Neuronal stem cell (in vitro differentiated cells): ENCODE results near the gene ACVR2A.
A peak's percentile ranks its signal among the peaks of the same experiment; 100 is the strongest.

Experiments used
- DNase-seq: peaks from one replicate; pipeline ENCODE4 v3.0.0-alpha.2; 2013; ENCODE audit warnings: low spot score
- H2AFZ ChIP-seq: one replicate; pipeline ENCODE4 v1.6.1; 2013; ENCODE audit warnings: mild to moderate bottlenecking, low read length, inconsistent platforms
- H2AK5ac ChIP-seq: 2 replicates; pipeline ENCODE4 v1.6.1; 2013; ENCODE audit warnings: low read depth, mild to moderate bottlenecking, inconsistent platforms, low read length, moderate library complexity, mixed read lengths
- H2BK120ac ChIP-seq: 2 replicates; pipeline ENCODE4 v1.6.1; 2013; ENCODE audit warnings: low read depth, mild to moderate bottlenecking, inconsistent platforms, low read length, moderate library complexity, mixed read lengths
- H2BK12ac ChIP-seq: one replicate; pipeline ENCODE4 v1.6.1; 2013; ENCODE audit warnings: low read length, inconsistent platforms
- H2BK15ac ChIP-seq: 2 replicates; pipeline ENCODE4 v1.6.1; 2013; ENCODE audit warnings: mild to moderate bottlenecking, low read length, inconsistent platforms, mixed read lengths
- H2BK5ac ChIP-seq: one replicate; pipeline ENCODE4 v1.6.1; 2013; ENCODE audit warnings: inconsistent platforms, mild to moderate bottlenecking, low read length, moderate library complexity
- H3K14ac ChIP-seq: one replicate; pipeline ENCODE4 v1.6.1; 2013; ENCODE audit warnings: low read length, inconsistent platforms
- H3K18ac ChIP-seq: 2 replicates; pipeline ENCODE4 v1.6.1; 2013; ENCODE audit warnings: low read length, inconsistent platforms
- H3K23ac ChIP-seq: 2 replicates; pipeline ENCODE4 v1.6.1; 2013; ENCODE audit warnings: low read depth, mild to moderate bottlenecking, mixed read lengths, low read length, inconsistent platforms; ENCODE audit not compliant: poor library complexity
- H3K27ac ChIP-seq: replicated peaks from 3 replicates; pipeline ENCODE4 v1.5.1; 2013; ENCODE audit warnings: low read length, inconsistent platforms
- H3K27me3 ChIP-seq, 3 experiments: 2 replicates each; pipeline ENCODE4 v1.6.1; 2013; ENCODE audit warnings: low read length in 3 of 3, mild to moderate bottlenecking in 2 of 3, inconsistent platforms in 1 of 3, low read depth in 1 of 3, mixed read lengths in 1 of 3, moderate library complexity in 1 of 3; ENCODE audit not compliant: control insufficient read depth in 3 of 3, insufficient read depth in 3 of 3
- H3K36me3 ChIP-seq, 2 donors: replicated peaks in 1 of 2; 2 replicates each; pipeline ENCODE4 v1.6.1; 2013; ENCODE audit warnings: low read length in 2 of 2; ENCODE audit not compliant: control insufficient read depth in 2 of 2, insufficient read depth in 2 of 2
- H3K4ac ChIP-seq: 2 replicates; pipeline ENCODE4 v1.6.1; 2013; ENCODE audit warnings: inconsistent platforms, mild to moderate bottlenecking, low read length, moderate library complexity
- H3K4me1 ChIP-seq, 2 donors: 1 replicate in 1 of 2; 2 replicates in 1 of 2; pipeline ENCODE4 v1.6.1; 2013; ENCODE audit warnings: low read length in 2 of 2, low read depth in 1 of 2; ENCODE audit not compliant: control insufficient read depth in 2 of 2, insufficient read depth in 1 of 2
- H3K4me2 ChIP-seq: one replicate; pipeline ENCODE4 v1.6.1; 2013; ENCODE audit warnings: mild to moderate bottlenecking, low read length, inconsistent platforms; ENCODE audit not compliant: insufficient read depth, poor library complexity, severe bottlenecking
- H3K4me3 ChIP-seq, 2 donors: 2 replicates each; pipeline ENCODE4 v1.5.1; 2013; ENCODE audit warnings: low read length in 2 of 2, mild to moderate bottlenecking in 2 of 2, inconsistent platforms in 1 of 2, moderate library complexity in 1 of 2
- H3K79me1 ChIP-seq: one replicate; pipeline ENCODE4 v1.6.1; 2013; ENCODE audit warnings: low read depth, mild to moderate bottlenecking, inconsistent platforms, low read length, moderate library complexity
- H3K9ac ChIP-seq: one replicate; pipeline ENCODE4 v1.6.1; 2013; ENCODE audit warnings: mild to moderate bottlenecking, low read depth, low read length, inconsistent platforms; ENCODE audit not compliant: poor library complexity
- H3K9me3 ChIP-seq, 2 donors: replicated peaks in 1 of 2; 2 replicates each; pipeline versions ENCODE3 to v1.6.1; 2013; ENCODE audit warnings: low read length in 2 of 2, mild to moderate bottlenecking in 2 of 2, inconsistent platforms in 1 of 2, low read depth in 1 of 2, mixed read lengths in 1 of 2, moderate library complexity in 1 of 2; ENCODE audit not compliant: control insufficient read depth in 2 of 2, insufficient read depth in 1 of 2
- H4K8ac ChIP-seq: one replicate; pipeline ENCODE4 v1.6.1; 2013; ENCODE audit warnings: low read depth, mild to moderate bottlenecking, inconsistent platforms, low read length, moderate library complexity
- H4K91ac ChIP-seq: one replicate; pipeline ENCODE4 v1.6.1; 2013; ENCODE audit warnings: low read length, low read depth, mild to moderate bottlenecking, inconsistent platforms; ENCODE audit not compliant: poor library complexity
- WGBS, 2 donors: extraction: QIAGEN DNeasy Blood & Tissue Kit; methylation state at CpG; one replicate each; pipeline ENCODE4 v1.1.7; 2013; ENCODE audit warnings: missing lambda C conversion rate in 2 of 2, mixed read lengths in 1 of 2; ENCODE audit not compliant: insufficient read length in 2 of 2, insufficient replicate concordance in 1 of 2; ENCODE audit errors: extremely low coverage in 2 of 2; 5-methylcytosine and 5-hydroxymethylcytosine counted together

Gene ACVR2A

DNA sequence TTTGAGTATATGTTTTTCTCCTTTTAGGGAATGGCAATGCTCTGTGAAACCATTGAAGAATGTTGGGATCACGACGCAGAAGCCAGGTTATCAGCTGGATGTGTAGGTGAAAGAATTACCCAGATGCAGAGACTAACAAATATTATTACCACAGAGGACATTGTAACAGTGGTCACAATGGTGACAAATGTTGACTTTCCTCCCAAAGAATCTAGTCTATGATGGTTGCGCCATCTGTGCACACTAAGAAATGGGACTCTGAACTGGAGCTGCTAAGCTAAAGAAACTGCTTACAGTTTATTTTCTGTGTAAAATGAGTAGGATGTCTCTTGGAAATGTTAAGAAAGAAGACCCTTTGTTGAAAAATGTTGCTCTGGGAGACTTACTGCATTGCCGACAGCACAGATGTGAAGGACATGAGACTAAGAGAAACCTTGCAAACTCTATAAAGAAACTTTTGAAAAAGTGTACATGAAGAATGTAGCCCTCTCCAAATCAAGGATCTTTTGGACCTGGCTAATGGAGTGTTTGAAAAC lies 82.3 kb downstream of the ACVR2A start:
- H3K18ac ChIP-seq = no peak overlapping the region
- H3K14ac ChIP-seq = no peak overlapping the region
- H3K4me2 ChIP-seq = no peak overlapping the region
- no peaks in the 10 kb centered on the region for H3K27me3 ChIP-seq
- no peak overlapping the region for H2BK15ac ChIP-seq
- no peak overlapping the region for H3K23ac ChIP-seq
- H4K8ac ChIP-seq = no peak overlapping the region
- no peaks in the 10 kb centered on the region for H3K9me3 ChIP-seq
- no peak overlapping the region for H2AFZ ChIP-seq
- no peak overlapping the region for H2BK12ac ChIP-seq
- no peak overlapping the region for H3K27ac ChIP-seq
- H3K9ac ChIP-seq = no peak overlapping the region
- no peak overlapping the region for H4K91ac ChIP-seq
- H2BK5ac ChIP-seq = no peak overlapping the region
- no peak overlapping the region for H2AK5ac ChIP-seq
- H3K36me3 ChIP-seq = peaks cover 2 to 67% of the 10 kb centered on the region in 2 donors
- no peak for DNase-seq
- H3K79me1 ChIP-seq = no peaks in the 10 kb centered on the region
- no peaks in the 10 kb centered on the region for H3K4me1 ChIP-seq
- no peak overlapping the region for H3K4me3 ChIP-seq
- WGBS, 2 donors = no CpG with 5 or more reads among the region's 4 CpGs
- H2BK120ac ChIP-seq = no peak overlapping the region
- H3K4ac ChIP-seq = no peak overlapping the region

DNA sequence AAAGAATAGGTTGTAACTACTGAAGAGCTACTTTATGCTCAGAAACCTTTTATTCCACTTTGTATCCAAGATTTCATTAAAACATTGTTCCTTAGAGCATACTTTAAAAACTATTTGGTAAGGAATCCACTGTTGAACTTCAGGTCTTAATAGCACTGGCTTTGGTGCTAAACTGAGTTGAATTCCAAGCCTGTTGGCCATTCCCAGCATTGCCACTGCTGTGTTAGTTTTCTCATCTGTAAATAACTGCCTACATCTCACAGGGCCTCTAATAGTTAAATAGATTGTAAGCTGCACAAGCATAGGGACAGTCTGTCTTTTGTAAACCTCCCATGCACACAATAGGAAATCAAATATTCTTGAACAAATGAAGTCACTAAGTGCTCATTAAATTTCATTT lies 89.1 kb downstream of the ACVR2A start:
- H2BK15ac ChIP-seq = no peak overlapping the region
- H3K79me1 ChIP-seq = no peaks in the 10 kb centered on the region
- no peak overlapping the region for H3K4me2 ChIP-seq
- H2BK120ac ChIP-seq = no peak overlapping the region
- H4K8ac ChIP-seq = no peak overlapping the region
- H3K4me1 ChIP-seq = no peaks in the 10 kb centered on the region
- H3K4ac ChIP-seq = no peak overlapping the region
- no peak overlapping the region for H3K4me3 ChIP-seq
- no peak overlapping the region for H4K91ac ChIP-seq
- H3K27me3 ChIP-seq = no peaks in the 10 kb centered on the region
- H3K27ac ChIP-seq = no peak overlapping the region
- H3K23ac ChIP-seq = no peak overlapping the region
- H2BK12ac ChIP-seq = no peak overlapping the region
- H2AFZ ChIP-seq = no peak overlapping the region
- H3K18ac ChIP-seq = no peak overlapping the region
- no peaks in the 10 kb centered on the region for H3K9me3 ChIP-seq
- peaks cover 5 to 76% of the 10 kb centered on the region in 2 donors for H3K36me3 ChIP-seq
- no peak overlapping the region for H2BK5ac ChIP-seq
- no peak for DNase-seq
- no peak overlapping the region for H3K14ac ChIP-seq
- no peak overlapping the region for H2AK5ac ChIP-seq
- H3K9ac ChIP-seq = no peak overlapping the region

DNA sequence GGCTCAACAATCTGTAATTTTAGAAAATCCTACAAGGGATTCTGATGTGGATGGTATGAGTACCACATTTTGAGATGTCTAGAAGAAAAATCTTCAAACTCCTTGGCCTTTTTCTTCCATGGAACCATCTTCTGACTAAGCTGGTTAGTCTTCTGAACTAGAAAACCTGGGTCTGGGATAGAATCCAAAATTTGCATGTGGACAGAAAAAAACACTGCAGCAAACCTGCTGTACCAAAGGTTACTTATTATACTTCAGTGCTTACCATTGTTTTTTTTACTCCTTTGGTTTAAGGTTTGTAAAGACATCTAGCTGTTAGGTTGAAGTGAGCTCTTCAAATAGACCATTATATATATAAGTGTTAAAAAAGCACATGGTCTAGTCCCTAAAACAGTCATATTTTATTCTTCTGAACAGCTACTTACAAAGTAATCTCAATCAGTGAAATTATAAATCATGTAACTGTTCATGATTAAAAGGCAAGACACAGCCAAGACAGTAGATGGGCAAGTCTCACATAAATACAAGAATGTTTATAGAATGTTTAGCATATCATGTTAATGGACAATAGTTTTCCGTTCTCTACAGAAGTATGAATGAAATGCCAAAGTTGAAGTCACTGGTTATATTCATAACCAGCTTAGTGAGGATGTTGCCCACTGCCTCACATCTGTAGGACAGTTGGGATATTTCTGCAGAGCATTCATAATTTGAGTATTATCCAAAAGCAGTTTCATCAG lies 90.2 kb downstream of the ACVR2A start:
- Histone ChIP-seq H3K27me3 (no peaks in the 10 kb centered on the region), H3K4me2 (no peak overlapping the region), H3K23ac (no peak overlapping the region), H4K8ac (no peak overlapping the region), H3K9me3 (no peaks in the 10 kb centered on the region), H2BK12ac (no peak overlapping the region), H4K91ac (no peak overlapping the region), H2AFZ (no peak overlapping the region), H2BK5ac (no peak overlapping the region), H3K4me1 (no peaks in the 10 kb centered on the region), H3K18ac (no peak overlapping the region), H3K79me1 (no peaks in the 10 kb centered on the region), H2BK120ac (no peak overlapping the region), H3K4me3 (no peak overlapping the region), H3K14ac (no peak overlapping the region), H3K4ac (no peak overlapping the region), H2BK15ac (no peak overlapping the region), H3K9ac (no peak overlapping the region), H2AK5ac (no peak overlapping the region), H3K36me3 (peaks cover 5 to 83% of the 10 kb centered on the region in 2 donors), H3K27ac (no peak overlapping the region)
- DNase-seq = no peak
- no CpG with 5 or more reads among the region's 1 CpG for WGBS, 2 donors

DNA sequence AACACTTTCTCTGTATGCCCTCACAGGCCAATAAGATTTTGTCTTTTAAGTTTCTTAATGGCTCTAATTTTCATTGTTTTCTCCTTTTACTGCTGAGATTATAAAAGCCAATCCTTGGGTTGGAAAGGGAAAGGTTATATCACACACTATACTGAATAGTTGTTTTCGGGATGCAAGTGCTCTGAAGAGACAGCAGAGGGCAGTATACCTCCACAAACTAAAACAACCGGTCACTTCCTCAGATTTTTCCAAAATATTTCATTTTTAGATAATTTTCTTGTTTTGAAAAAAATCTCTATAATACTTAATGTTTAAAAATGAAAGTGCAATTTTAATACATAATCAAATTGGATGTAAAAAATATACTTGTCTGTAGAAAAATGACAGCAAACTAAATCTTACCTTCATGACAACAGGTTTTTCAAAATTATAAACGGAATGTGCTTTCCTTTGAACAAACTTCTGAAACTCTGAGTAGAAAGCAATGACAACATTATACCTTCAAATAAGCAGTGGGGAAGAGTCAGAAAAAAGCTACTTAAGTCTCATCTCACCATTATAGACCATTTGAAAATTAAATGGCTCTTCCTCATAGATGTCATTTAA lies 93.0 kb downstream of the ACVR2A start:
- Histone ChIP-seq H3K4me3 (no peak overlapping the region), H3K27ac (no peak overlapping the region), H3K9me3 (no peaks in the 10 kb centered on the region), H2BK12ac (no peak overlapping the region), H3K27me3 (no peaks in the 10 kb centered on the region), H2BK15ac (no peak overlapping the region), H4K8ac (no peak overlapping the region), H3K18ac (no peak overlapping the region), H3K23ac (no peak overlapping the region), H2AK5ac (no peak overlapping the region), H3K9ac (no peak overlapping the region), H4K91ac (no peak overlapping the region), H3K14ac (no peak overlapping the region), H2BK120ac (no peak overlapping the region), H2BK5ac (no peak overlapping the region), H3K36me3 (peaks cover 5 to 97% of the 10 kb centered on the region in 2 donors), H3K4ac (no peak overlapping the region), H2AFZ (no peak overlapping the region), H3K4me1 (no peaks in the 10 kb centered on the region), H3K4me2 (no peak overlapping the region), H3K79me1 (no peaks in the 10 kb centered on the region)
- WGBS, 2 donors = no CpG with 5 or more reads among the region's 3 CpGs
- DNase-seq = peak; percentile 18
